ENCODE results near the gene STAT5A.

The STAT5A gene

GRCh38 chr17:42283241-42284023 is 4.9 kb upstream of the STAT5A start:
- Mint-ChIP-seq H3K4me3 (no peak overlapping the region), H3K27me3 (no peaks in the 10 kb centered on the region), H3K9me3 (no peaks in the 10 kb centered on the region), H3K4me1 (ENCODE audit: low read depth in 2 of 2) (peaks cover 21 to 23% of the 10 kb centered on the region in 2 donors), H3K36me3 (ENCODE audit: insufficient read depth) (peaks cover 19% of the 10 kb centered on the region), H3K27ac (peak overlapping the region in 1 of 2 donors; percentile 52)
- ATAC-seq (replicated peaks) (no peak), DNase-seq (no peak)

DNA sequence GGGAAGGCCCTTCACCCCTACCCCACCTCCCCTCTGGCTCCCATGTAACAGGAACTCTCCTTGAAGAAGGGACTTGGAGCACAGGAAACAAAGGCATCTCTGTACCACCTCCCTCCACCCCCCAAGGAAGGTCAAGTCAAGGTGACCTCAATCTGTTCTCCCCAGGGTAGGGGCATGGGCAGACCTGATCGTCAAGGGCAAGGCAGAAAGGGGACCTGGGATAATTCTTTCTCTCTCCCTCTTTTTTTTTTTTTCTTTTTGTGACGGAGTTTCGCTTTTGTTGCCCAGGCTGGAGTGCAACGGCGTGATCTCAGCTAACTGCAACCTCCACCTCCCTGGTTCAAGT is 4.3 kb upstream of the STAT5A start:
- Mint-ChIP-seq H3K27ac (no peak overlapping the region), H3K4me3 (no peak overlapping the region), H3K4me1 (ENCODE audit: low read depth in 2 of 2) (peaks cover 22 to 25% of the 10 kb centered on the region in 2 donors), H3K27me3 (no peaks in the 10 kb centered on the region), H3K9me3 (no peaks in the 10 kb centered on the region), H3K36me3 (ENCODE audit: insufficient read depth) (peaks cover 19% of the 10 kb centered on the region)
- ATAC-seq (replicated peaks) (no peak), DNase-seq (no peak)

DNA sequence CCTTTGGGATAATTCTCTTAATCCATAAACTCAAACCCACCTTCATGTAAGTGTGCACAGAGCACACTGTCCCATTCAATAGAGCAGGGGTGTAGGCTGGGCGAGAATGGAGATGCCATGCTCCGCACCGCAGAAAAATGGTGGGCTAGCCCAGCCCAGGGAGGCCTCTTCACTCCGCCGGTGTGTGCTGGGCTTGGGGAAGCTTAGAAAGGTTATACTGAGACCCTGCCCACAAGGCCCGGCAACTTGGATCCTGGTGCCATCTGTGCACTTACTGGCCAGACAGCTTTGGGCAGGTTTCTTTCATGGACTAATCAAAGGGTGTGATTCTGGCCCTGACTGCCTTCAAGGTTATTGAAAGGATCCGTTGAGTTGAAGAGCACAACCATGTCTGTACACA is 3.7 kb upstream of the STAT5A start:
- peaks cover 24% of the 10 kb centered on the region for H3K36me3 Mint-ChIP-seq (ENCODE audit: insufficient read depth)
- no peaks in the 10 kb centered on the region for H3K9me3 Mint-ChIP-seq
- H3K27ac Mint-ChIP-seq = no peak overlapping the region
- H3K4me3 Mint-ChIP-seq = no peak overlapping the region
- DNase-seq (no peak), ATAC-seq (replicated peaks) (no peak)
- H3K4me1 Mint-ChIP-seq (ENCODE audit: low read depth in 2 of 2) = peaks cover 28 to 31% of the 10 kb centered on the region in 2 donors
- no peaks in the 10 kb centered on the region for H3K27me3 Mint-ChIP-seq

DNA sequence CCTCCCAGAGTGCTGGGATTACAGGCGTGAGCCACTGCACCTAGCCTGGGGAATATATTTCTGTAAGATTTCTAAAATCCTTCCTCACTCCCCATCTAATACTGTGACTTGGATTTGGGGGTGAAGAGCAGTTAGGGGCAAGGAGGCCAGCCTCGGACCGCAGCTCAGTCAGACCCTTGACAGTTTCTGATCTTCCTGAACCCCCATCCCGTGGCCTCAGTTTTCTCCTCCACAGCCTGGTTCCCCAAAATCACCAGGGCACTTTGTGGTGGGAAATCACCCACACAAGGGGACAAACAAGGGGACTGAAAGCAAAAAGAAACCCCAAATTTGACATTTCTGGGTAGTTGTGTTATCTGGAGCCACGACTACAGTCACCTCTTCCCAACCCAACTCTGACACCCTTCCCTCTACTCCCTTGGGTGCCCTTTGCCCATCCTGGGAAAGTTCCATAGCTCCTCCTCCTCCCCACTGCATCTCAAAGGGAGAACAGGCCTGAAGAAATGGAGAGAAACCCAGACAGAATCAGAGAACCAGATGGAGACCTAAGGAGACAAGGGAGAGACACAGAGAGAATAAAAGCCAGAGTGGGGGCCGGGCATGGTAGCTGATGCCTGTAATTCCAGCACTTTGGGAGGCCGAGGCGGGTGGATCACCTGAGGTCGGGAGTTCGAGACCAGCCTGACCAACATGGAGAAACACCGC is 2.8 kb upstream of the STAT5A start:
- H3K4me1 Mint-ChIP-seq (ENCODE audit: low read depth in 2 of 2) = peaks cover 37 to 38% of the 10 kb centered on the region in 2 donors
- ATAC-seq (replicated peaks) = no peak
- peak overlapping the region; percentile 82 to 87 for H3K27ac Mint-ChIP-seq
- no peaks in the 10 kb centered on the region for H3K27me3 Mint-ChIP-seq
- peaks cover 33% of the 10 kb centered on the region for H3K36me3 Mint-ChIP-seq (ENCODE audit: insufficient read depth)
- DNase-seq = no peak
- H3K9me3 Mint-ChIP-seq = no peaks in the 10 kb centered on the region
- H3K4me3 Mint-ChIP-seq = peak overlapping the region; percentile 96 to 98

DNA sequence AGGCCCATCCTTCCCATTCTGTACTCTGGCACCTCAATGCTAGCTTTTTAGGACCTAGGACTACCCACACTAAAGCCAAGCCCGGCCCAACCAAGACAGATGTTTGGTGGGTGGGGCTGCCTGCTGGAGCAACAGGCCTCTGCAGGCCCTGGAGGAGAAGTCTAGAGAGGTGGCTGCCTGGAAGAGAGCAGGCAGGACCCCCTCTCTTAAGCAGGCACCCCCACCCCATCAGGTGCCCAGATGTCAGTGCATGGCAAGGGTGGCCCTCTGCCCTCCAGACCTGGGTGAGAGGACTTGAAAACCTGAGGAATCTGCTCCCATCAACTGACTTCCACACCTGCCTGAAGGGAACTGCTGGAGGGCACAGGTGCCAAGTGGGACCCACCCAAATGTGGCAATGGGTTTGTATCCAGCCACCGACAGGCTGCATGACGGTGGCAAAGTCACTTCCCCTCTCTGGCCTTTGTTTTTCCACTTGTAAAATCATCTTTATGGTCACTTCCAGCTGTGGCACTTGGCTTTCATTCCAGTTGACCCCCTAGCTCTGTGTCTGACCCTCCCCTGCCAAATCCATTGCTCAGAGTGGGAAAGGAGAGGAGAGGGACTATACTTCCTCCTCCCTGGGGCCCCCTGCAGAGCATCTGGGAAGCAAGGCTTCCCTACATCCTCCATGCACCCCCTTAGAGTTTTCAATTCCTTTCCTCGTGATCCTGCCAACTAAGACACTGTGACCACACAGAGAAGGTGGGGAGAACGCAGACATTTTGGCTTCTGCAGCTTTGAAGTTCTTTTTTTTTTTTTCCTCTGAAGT is 1.7 kb upstream of the STAT5A start:
- Mint-ChIP-seq H3K27me3 (no peaks in the 10 kb centered on the region), H3K27ac (peak overlapping the region; percentile 99), H3K9me3 (no peaks in the 10 kb centered on the region), H3K4me1 (ENCODE audit: low read depth in 2 of 2) (peaks cover 42% of the 10 kb centered on the region in 2 donors), H3K4me3 (peak overlapping the region; percentile 96 to 98), H3K36me3 (ENCODE audit: insufficient read depth) (peaks cover 40% of the 10 kb centered on the region)
- DNase-seq = no peak
- ATAC-seq (replicated peaks) = no peak

- peaks cover 43% of the 10 kb centered on the region for H3K36me3 Mint-ChIP-seq (ENCODE audit: insufficient read depth)
- DNase-seq = peak; percentile 30 to 44 (median 34)
- H3K9me3 Mint-ChIP-seq = no peaks in the 10 kb centered on the region
- ATAC-seq (replicated peaks) = peak; percentile 43
- H3K4me1 Mint-ChIP-seq (ENCODE audit: low read depth in 2 of 2) = peaks cover 45 to 46% of the 10 kb centered on the region in 2 donors
- H3K27me3 Mint-ChIP-seq = no peaks in the 10 kb centered on the region
- H3K27ac Mint-ChIP-seq = peak overlapping the region; percentile 99
- H3K4me3 Mint-ChIP-seq = peak overlapping the region; percentile 96 to 98
These were observed 857 bp upstream of the STAT5A start for GRCh38 chr17:42287305-42287976.

DNA sequence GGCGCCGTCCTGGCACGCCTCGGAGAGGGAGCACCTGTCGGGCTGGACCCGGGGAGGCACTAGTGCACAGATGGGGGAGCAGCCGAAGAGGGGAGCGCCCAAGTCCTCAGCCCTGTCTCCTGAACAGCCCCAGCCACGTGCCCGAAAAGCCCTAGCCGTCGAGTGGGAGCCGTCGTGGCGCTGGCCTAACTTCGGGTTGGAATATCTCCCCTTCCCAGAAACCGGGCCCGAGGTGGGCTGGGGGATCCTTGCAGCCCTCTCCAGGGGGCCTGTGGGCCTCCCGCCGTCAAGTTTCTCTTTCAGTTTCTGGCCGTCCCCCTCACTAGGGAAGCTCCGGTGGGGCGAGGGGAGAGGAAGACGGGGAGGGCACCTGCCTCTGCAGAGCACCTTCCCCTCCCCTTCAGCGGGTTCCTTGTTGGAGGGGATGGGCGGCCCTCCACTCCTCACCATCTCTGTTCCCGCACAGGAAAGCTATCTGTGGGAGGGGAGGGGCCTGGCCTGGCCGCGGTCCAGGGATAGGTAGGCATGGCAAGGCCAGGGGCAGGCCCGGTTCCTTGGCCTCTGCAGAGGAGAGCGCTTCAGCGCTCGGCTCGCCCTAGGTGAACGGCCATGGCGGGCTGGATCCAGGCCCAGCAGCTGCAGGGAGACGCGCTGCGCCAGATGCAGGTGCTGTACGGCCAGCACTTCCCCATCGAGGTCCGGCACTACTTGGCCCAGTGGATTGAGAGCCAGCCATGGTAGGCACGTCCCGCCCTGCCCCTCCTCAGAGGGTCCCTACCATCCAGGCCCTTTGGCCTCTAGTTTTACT is 709 bp downstream of the STAT5A start:
- Mint-ChIP-seq H3K27me3 (no peaks in the 10 kb centered on the region), H3K27ac (peak overlapping the region; percentile 99), H3K36me3 (ENCODE audit: insufficient read depth) (peaks cover 54% of the 10 kb centered on the region), H3K4me1 (ENCODE audit: low read depth in 2 of 2) (peaks cover 45 to 50% of the 10 kb centered on the region in 2 donors), H3K9me3 (no peaks in the 10 kb centered on the region), H3K4me3 (peak overlapping the region; percentile 96 to 98)
- ATAC-seq (replicated peaks) (peak; percentile 26), DNase-seq (peak; percentile 38 to 62 (median 45))

- no peak for ATAC-seq (replicated peaks)
- peaks cover 56% of the 10 kb centered on the region for H3K36me3 Mint-ChIP-seq (ENCODE audit: insufficient read depth)
These were observed 1.4 kb downstream of the STAT5A start for GRCh38 chr17:42289611-42290181.

DNA sequence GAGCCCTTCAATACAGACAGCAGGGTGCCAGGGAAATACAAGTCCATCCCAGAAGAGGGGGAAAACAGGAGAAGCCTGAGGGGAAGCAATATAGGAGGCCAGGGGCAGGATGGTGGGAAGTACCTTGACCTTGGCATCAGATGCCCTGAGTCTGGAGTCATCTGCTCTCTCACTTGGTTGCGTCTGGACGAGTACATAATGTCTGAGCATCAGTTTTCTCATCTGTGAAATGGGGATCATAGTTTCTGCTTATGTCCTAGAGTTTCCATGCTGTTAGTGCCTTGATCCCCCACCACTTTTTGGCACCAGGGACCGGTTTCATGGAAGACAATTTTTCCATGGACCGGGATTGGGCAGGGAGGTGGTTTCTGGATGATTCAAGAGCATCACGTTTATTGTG is 2.3 kb downstream of the STAT5A start:
- DNase-seq = no peak
- H3K4me3 Mint-ChIP-seq = peak overlapping the region; percentile 96 to 98
- H3K4me1 Mint-ChIP-seq (ENCODE audit: low read depth in 2 of 2) = peaks cover 47 to 48% of the 10 kb centered on the region in 2 donors
- peaks cover 62% of the 10 kb centered on the region for H3K36me3 Mint-ChIP-seq (ENCODE audit: insufficient read depth)
- H3K27ac Mint-ChIP-seq = peak overlapping the region; percentile 99
- H3K9me3 Mint-ChIP-seq = no peaks in the 10 kb centered on the region
- H3K27me3 Mint-ChIP-seq = no peaks in the 10 kb centered on the region
- no peak for ATAC-seq (replicated peaks)

More at GRCh38 chr17:42289611-42290181, 1.4 kb downstream of the STAT5A start:
- H3K27me3 Mint-ChIP-seq = no peaks in the 10 kb centered on the region
- DNase-seq = peak in 1 of 3 experiments; percentile 27
- H3K9me3 Mint-ChIP-seq = no peaks in the 10 kb centered on the region
- H3K4me1 Mint-ChIP-seq (ENCODE audit: low read depth in 2 of 2) = peaks cover 47 to 50% of the 10 kb centered on the region in 2 donors
- peak overlapping the region; percentile 99 for H3K27ac Mint-ChIP-seq
- peak overlapping the region; percentile 96 to 98 for H3K4me3 Mint-ChIP-seq

DNA sequence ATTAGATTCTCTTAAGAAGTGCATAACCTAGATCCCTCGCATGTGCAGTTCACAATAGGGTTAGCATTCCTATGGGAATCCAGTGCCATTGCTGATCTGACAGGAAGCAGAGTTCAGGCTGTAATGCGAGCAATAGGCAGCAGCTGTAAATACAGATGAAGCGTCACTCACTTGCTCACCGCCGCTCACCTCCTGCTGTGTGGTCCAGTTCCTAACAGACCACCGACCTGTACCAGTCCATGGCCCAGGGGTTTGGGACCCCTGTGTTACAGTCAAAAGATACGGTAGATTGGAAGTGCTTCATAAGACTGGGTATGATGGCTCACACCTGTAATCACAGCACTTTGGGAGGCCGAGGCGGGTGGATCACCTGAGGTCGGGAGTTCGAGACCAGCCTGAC is 2.8 kb downstream of the STAT5A start:
- Mint-ChIP-seq H3K36me3 (ENCODE audit: insufficient read depth) (peaks cover 65% of the 10 kb centered on the region), H3K9me3 (no peaks in the 10 kb centered on the region), H3K4me3 (no peak overlapping the region), H3K4me1 (ENCODE audit: low read depth in 2 of 2) (peaks cover 45 to 47% of the 10 kb centered on the region in 2 donors), H3K27ac (peak overlapping the region in 1 of 2 donors; percentile 13), H3K27me3 (no peaks in the 10 kb centered on the region)
- no peak for ATAC-seq (replicated peaks)
- no peak for DNase-seq

DNA sequence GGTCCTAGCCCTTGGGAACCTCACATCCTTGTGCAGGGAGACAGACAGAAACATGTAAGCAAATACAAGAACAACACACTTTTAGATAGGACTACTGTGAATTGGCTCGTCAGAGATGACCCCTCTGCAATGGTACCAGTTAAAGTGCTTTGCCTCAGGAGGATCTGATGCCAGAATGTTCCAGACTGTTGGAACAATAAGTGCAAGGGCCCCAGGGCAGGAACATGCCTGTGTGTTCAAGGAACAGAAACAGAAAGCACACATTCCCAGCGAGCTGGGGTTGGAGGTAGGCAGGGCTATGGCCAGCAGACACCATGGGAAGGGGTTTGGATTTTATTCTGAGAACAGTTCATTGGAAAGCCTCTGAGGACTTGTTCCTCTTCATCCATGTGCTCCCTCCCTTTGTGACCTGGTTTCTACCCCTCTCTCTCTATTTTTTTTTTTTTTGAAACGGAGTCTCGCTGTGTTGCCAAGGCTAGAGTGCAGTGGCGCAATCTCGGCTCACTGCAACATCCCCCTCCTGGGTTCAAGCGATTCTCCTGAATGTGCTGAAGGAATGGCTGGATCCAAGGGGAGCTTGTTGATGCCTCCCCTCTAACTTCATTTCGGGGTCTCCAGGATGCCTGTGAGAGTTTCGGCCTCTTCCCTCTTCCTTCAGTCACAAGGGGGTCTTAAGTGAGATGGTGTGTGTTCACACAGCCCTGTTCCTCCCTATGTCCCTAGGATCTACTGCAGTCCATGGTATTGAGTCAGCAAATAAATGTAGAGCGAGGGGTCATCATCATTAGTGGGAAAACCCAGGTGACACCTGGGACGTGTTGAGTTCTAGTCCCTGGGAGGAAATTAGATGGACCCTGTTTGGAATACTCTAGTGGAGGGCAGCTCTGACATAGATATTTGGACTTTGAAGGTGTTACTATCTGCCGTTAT is 6.4 kb downstream of the STAT5A start:
- DNase-seq (no peak), ATAC-seq (replicated peaks) (no peak)
- no peaks in the 10 kb centered on the region for H3K9me3 Mint-ChIP-seq
- peaks cover 60% of the 10 kb centered on the region for H3K36me3 Mint-ChIP-seq (ENCODE audit: insufficient read depth)
- H3K4me3 Mint-ChIP-seq = no peak overlapping the region
- no peaks in the 10 kb centered on the region for H3K27me3 Mint-ChIP-seq
- H3K27ac Mint-ChIP-seq = peak overlapping the region; percentile 14 to 58
- peaks cover 21 to 23% of the 10 kb centered on the region in 2 donors for H3K4me1 Mint-ChIP-seq (ENCODE audit: low read depth in 2 of 2)

Measured in effector memory CD8-positive, alpha-beta T cell (primary cell).